OCI-LY7 (cell line): ENCODE measurements around the gene DPYD. TPM values are rescaled to one million over a fixed set of nuclear protein-coding genes. Genes with fewer than 3 reads are reported as not detected.

ENCODE experiments used
- BruUV-seq: library from RNA; stranded (reverse); fragments of 400-500 nt; replicated peaks from 2 replicates; lab custom pipeline; 2021; lab: Mats Ljungman, UMichigan
- CTCF ChIA-PET: fragments of 300-600 bp; sonication (Branson Sonifier 250); formaldehyde crosslinking; loops from one replicate; lab custom pipeline; 2022; ENCODE audit warnings: antibody characterized with exemption; ENCODE audit not compliant: unreplicated experiment; lab: Charles Lee
- POLR2A ChIA-PET: fragments of 300-600 bp; sonication (Branson Sonifier 250); formaldehyde crosslinking; loops from one replicate; lab custom pipeline; 2022; ENCODE audit warnings: antibody characterized with exemption; lab: Charles Lee
- DNase-seq: peaks from one replicate; pipeline ENCODE4 v3.0.0-alpha.2; 2015; ENCODE audit warnings: low spot score
- H2AFZ ChIP-seq: fragments of 200-600 bp; sonication (generic), shearing (Covaris generic); 2 replicates; pipeline ENCODE4 v1.6.1; 2014; ENCODE audit warnings: mild to moderate bottlenecking, antibody characterized with exemption, low read length, moderate library complexity
- H3K27ac ChIP-seq: fragments of 200-600 bp; sonication (generic); 2 replicates; pipeline ENCODE4 v1.5.1; 2014; ENCODE audit warnings: mixed run types, low read depth, mild to moderate bottlenecking, moderate library complexity, low read length, inconsistent platforms; ENCODE audit not compliant: poor library complexity, severe bottlenecking
- H3K36me3 ChIP-seq: fragments of 200-600 bp; sonication (generic); 2 replicates; pipeline ENCODE4 v1.6.1; 2014; ENCODE audit warnings: mild to moderate bottlenecking, antibody characterized with exemption, low read length, moderate library complexity, mixed read lengths; ENCODE audit not compliant: insufficient read depth
- H3K4me1 ChIP-seq: fragments of 200-600 bp; sonication (generic); 2 replicates; pipeline ENCODE4 v1.5.1; 2014; ENCODE audit warnings: mild to moderate bottlenecking, low read length; ENCODE audit not compliant: insufficient read depth, poor library complexity, severe bottlenecking
- H3K4me2 ChIP-seq: fragments of 200-600 bp; sonication (generic); 2 replicates; pipeline ENCODE4 v1.6.1; 2014; ENCODE audit warnings: mild to moderate bottlenecking, low read length
- H3K4me3 ChIP-seq: fragments of 200-600 bp; sonication (generic); 2 replicates; pipeline ENCODE4 v1.5.1; 2014; ENCODE audit warnings: mild to moderate bottlenecking, low read depth, low read length; ENCODE audit not compliant: poor library complexity, severe bottlenecking
- H3K79me2 ChIP-seq: fragments of 200-600 bp; sonication (generic); 2 replicates; pipeline ENCODE4 v1.6.1; 2016; ENCODE audit warnings: low read depth, mild to moderate bottlenecking, low read length, moderate library complexity, mixed read lengths; ENCODE audit not compliant: insufficient read depth
- H3K9me2 ChIP-seq: fragments of 200-600 bp; sonication (generic); 2 replicates; pipeline ENCODE4 v1.6.1; 2016; ENCODE audit warnings: mild to moderate bottlenecking, low read length, mixed read lengths; ENCODE audit not compliant: insufficient read depth
- H3K9me3 ChIP-seq: fragments of 200-600 bp; sonication (generic); 2 replicates; pipeline ENCODE4 v1.6.1; 2014; ENCODE audit warnings: mild to moderate bottlenecking, mixed run types, low read length, mixed read lengths
- H4K20me1 ChIP-seq: fragments of 200-600 bp; sonication (generic); 2 replicates; pipeline ENCODE4 v1.6.1; 2014; ENCODE audit warnings: mild to moderate bottlenecking, antibody characterized with exemption, low read length, moderate library complexity, mixed read lengths; ENCODE audit not compliant: insufficient read depth
- CTCF ChIP-seq: fragments of 200-600 bp; sonication (generic); conservative IDR thresholded peaks from 2 replicates; pipeline ENCODE4 v1.5.1; 2014; ENCODE audit warnings: mild to moderate bottlenecking, antibody characterized with exemption, low read length, moderate library complexity, mixed read lengths
- EZH2phosphoT487 ChIP-seq: fragments of 200-600 bp; sonication (generic); IDR thresholded peaks from 2 replicates; pipeline ENCODE4 v1.6.1; 2018; ENCODE audit warnings: low read depth, borderline replicate concordance, mild to moderate bottlenecking, mixed run types, antibody characterized with exemption, low read length, moderate library complexity, mixed read lengths
- intact Hi-C: fragments of 100-400 bp; cut with micrococcal nuclease; formaldehyde crosslinking; loops from one replicate; pipeline ENCODE4 v1.10.0; 2022; ENCODE audit not compliant: unreplicated experiment
- total RNA-seq, 2 experiments: library from RNA; depleted of rRNA in 1 of 2; stranded (reverse); fragments of >200 nt in 1 of 2; shearing (Covaris generic) in 1 of 2; gene quantifications; 2 replicates each; pipeline ENCODE4 v1.2.3, GENCODE V29; 2014 to 2022

Gene DPYD
- total RNA-seq, 2 experiments from 2014 or later = 5.5 to 13.4 TPM

- no TSS peak for BruUV-seq
- Histone ChIP-seq H3K9me3 (no peaks in the 10 kb centered on the region), H3K4me1 (no peaks in the 10 kb centered on the region), H3K36me3 (no peaks in the 10 kb centered on the region), H4K20me1 (no peaks in the 10 kb centered on the region), H3K4me2 (no peak overlapping the region), H3K27ac (no peak overlapping the region), H3K4me3 (no peak overlapping the region), H3K9me2 (no peaks in the 10 kb centered on the region), H2AFZ (no peak overlapping the region), H3K79me2 (no peaks in the 10 kb centered on the region)
- ChIA-PET CTCF (no interaction called here), POLR2A (no interaction called here)
- intact Hi-C loops = no loop called here
- DNase-seq = no peak
- TF ChIP-seq CTCF (no peak), EZH2phosphoT487 (no peak)
Observed at GRCh38 chr1:97500760-97501159, 420.1 kb downstream of the DPYD start.

GRCh38 chr1:97499667-97500066, 421.2 kb downstream of the DPYD start:
- BruUV-seq = no TSS peak
- POLR2A ChIA-PET = interaction anchor here (0.7 kb wide), 1 partner anchor 246 kb away, joined by 3 read pairs; no protein-coding TSS in a partner anchor

More at GRCh38 chr1:97499667-97500066, 421.2 kb downstream of the DPYD start:
- Histone ChIP-seq H3K79me2 (no peaks in the 10 kb centered on the region), H3K27ac (no peak overlapping the region), H3K4me2 (no peak overlapping the region), H3K36me3 (no peaks in the 10 kb centered on the region), H3K9me2 (no peaks in the 10 kb centered on the region), H3K4me3 (no peak overlapping the region), H3K9me3 (no peaks in the 10 kb centered on the region), H2AFZ (no peak overlapping the region), H3K4me1 (no peaks in the 10 kb centered on the region), H4K20me1 (no peaks in the 10 kb centered on the region)
- no peak for TF ChIP-seq EZH2phosphoT487
- TF ChIP-seq CTCF = no peak
- CTCF ChIA-PET = no interaction called here
- intact Hi-C loops = no loop called here
- DNase-seq = no peak
